GM12892 (cell line): ENCODE measurements around the gene CLP1. TPM values are rescaled to one million over a fixed set of nuclear protein-coding genes. Genes with fewer than 3 reads are reported as not detected.

Source experiments
- DNase-seq: peaks from one replicate; pipeline ENCODE4 v3.0.0; 2011; ENCODE audit not compliant: insufficient read length
- FAIRE-seq: peaks from 2 replicates; lab custom pipeline; 2011; peaks lifted over from hg19 to GRCh38; lab: Jason Lieb, UNC
- POLR2A ChIP-seq: IDR thresholded peaks from 2 replicates; pipeline ENCODE4 v1.6.1; 2011; ENCODE audit warnings: low read depth, low read length, control low read depth
- POLR2AphosphoS5 ChIP-seq: IDR thresholded peaks from 2 replicates; pipeline ENCODE4 v1.6.1; 2011; ENCODE audit warnings: low read depth, low read length, control low read depth
- TAF1 ChIP-seq: IDR thresholded peaks from 2 replicates; pipeline ENCODE4 v1.6.1; 2011; ENCODE audit warnings: low read depth, mild to moderate bottlenecking, control low read depth, low read length, borderline replicate concordance
- polyA plus RNA-seq: library from polyadenylated mRNA; unstranded; fragments of >200 nt; gene quantifications from one replicate; pipeline ENCODE4 v1.2.1, GENCODE V29; 2012; ENCODE audit warnings: missing spikeins, inconsistent platforms; ENCODE audit not compliant: missing spikeins

Gene CLP1
- 19.3 TPM for polyA plus RNA-seq

DNA sequence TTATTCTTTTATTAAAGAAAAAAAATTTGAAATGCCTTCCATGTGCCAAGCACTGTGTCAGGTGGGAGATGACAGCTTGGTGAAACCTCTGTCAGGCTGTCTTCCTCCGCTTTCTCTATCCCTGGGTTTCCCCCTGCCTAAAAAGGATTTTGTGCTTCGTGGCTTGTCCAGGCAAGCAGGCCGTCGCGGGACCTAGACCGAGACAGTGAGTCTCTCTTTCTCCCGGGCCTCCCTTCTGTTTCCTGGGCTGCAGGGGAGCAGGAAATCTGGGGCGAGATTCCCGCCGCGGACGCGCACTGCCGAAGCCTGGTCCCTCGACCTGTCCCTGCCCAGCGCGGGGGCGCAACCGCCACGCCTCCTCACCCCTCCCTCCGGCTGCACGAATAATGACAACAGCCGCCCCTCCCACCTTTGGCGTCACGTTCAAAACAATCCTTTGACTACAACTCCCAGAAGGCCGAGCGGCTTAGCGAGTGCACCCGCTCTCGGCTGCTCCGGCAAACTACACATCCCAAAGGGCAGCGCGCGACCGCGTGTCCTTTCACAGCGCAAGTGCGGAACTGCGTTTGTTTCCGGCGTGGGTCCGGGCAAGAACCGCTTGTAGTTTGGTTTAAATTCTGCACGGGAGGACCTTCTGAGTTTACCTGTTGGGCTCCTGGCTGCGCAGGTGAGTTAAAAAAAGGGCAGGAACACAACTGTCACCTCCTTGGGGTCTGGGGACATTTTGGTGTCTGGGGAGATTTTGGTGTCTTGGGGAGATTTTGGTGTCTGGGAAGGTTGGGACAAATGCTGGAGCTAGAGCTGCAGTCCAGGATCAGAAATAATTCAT lies at the start of gene CLP1:
Gene CLP1, plus strand, starts transcription at position 569 of the 829 bp plus-strand sequence. CDS start 1,715 bp downstream, outside the sequence.
- peak; percentile 100 for FAIRE-seq
- DNase-seq, result peak; percentile 90
- TF ChIP-seq TAF1 (no peak), POLR2A (peak; percentile 71), POLR2AphosphoS5 (peak; percentile 34; the same call in 1 of the 2 replicates)

DNA sequence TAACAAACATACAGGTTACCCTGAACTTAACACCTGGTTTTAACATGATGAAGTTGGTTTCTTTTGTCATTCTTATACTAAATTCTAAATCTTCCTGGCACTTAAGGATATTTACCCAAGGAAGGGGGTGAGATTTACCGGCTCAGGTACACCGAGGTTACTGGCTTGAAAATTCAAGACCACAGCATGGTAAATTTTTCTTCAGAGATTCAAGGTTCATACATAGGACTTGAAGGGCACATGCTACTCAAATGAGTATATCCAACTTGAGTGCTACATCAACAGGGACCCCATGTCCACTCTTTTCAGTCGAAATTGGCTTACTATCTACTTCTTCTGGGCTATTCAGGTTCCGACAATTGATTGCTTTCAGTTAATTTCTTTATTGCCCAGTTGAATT lies 47.4 kb upstream of the CLP1 start:
- no peak for TF ChIP-seq POLR2A
- no peak for TF ChIP-seq TAF1
- no peak for TF ChIP-seq POLR2AphosphoS5
- DNase-seq (no peak), FAIRE-seq (no peak)

GRCh38 chr11:57614234-57614772 lies 43.3 kb upstream of the CLP1 start:
- no peak for TF ChIP-seq TAF1
- no peak for TF ChIP-seq POLR2A
- no peak for DNase-seq
- no peak for FAIRE-seq

DNA sequence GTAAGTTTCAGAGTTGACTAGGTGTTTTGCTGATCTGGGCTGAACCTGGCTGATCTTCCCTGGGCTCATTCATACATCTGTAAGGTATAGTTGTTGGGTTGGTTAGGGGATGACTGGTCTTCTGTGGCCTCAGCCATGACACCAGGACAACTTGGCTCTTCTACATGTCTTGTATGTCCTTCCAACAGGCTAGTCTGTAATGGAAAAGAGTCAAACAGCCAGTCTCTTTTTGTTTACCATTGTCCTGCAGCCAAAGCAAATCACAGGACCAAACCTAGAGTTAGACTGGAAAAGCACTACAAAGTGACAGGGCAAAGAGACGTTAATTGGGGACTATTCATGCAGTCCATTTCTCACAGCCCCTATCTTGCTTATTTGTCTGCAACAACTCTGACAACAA lies 42.3 kb upstream of the CLP1 start:
- no peak for DNase-seq
- no peak for TF ChIP-seq TAF1
- TF ChIP-seq POLR2AphosphoS5, result no peak
- TF ChIP-seq POLR2A, result no peak
- no peak for FAIRE-seq

DNA sequence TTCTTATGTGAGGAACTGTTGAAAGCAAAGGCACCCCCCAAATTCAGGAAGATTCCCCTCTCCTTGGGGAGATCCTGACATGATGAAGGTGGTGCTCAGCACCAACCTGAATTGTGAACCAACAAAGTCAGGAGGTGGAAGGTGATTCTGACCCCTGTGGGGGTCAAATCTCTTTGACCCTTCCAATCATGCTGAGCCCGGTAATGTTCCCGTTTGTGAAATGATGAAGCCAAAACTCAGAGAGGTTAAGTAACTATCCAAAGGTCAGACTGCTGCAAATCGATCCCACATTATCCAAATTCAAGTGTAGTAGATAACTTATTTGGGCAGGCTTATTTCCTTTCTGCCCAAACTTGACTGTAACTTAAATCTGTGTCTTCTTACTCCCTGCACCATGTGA lies 41.0 kb upstream of the CLP1 start:
- no peak for DNase-seq
- TF ChIP-seq POLR2AphosphoS5 (no peak), POLR2A (no peak), TAF1 (no peak)
- FAIRE-seq, result no peak

GRCh38 chr11:57618438-57618837 lies 39.1 kb upstream of the CLP1 start:
- TF ChIP-seq TAF1 (no peak), POLR2AphosphoS5 (no peak), POLR2A (no peak)
- DNase-seq, result no peak
- FAIRE-seq, result no peak

GRCh38 chr11:57619331-57619730 lies 38.2 kb upstream of the CLP1 start:
- TF ChIP-seq POLR2AphosphoS5, result no peak
- no peak for TF ChIP-seq POLR2A
- TF ChIP-seq TAF1, result no peak
- DNase-seq, result no peak
- no peak for FAIRE-seq

GRCh38 chr11:57620467-57620866 lies 37.1 kb upstream of the CLP1 start:
- TF ChIP-seq TAF1 (no peak), POLR2A (no peak), POLR2AphosphoS5 (no peak)
- DNase-seq, result no peak
- FAIRE-seq, result no peak

- TF ChIP-seq POLR2AphosphoS5, result no peak
- no peak for TF ChIP-seq TAF1
- no peak for TF ChIP-seq POLR2A
- no peak for DNase-seq
- FAIRE-seq, result no peak
These were observed 35.3 kb upstream of the CLP1 start for GRCh38 chr11:57622263-57622662.

DNA sequence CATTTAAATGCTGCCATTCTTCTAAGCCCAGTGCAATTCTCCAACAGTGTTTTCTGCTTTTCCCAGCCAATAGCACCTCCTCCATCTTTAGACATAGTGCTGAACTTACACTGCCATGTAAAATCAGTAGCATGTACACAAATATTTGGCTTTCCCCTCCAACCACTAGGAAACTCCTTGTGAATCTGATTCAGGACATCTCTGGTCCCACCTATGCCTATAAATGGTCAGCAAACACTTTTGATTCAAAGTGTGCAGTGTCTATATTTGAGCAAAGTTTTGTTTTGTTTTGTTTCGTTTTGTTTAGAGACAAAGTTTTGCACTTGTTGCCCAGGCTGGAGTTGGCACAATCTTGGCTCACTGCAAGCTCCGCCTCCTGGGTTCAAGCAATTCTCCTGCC lies 32.7 kb upstream of the CLP1 start:
- FAIRE-seq, result no peak
- no peak for DNase-seq
- no peak for TF ChIP-seq POLR2A
- no peak for TF ChIP-seq TAF1
- no peak for TF ChIP-seq POLR2AphosphoS5

- FAIRE-seq (no peak), DNase-seq (no peak)
- TF ChIP-seq POLR2AphosphoS5 (no peak), TAF1 (no peak), POLR2A (no peak)
These were observed 30.7 kb upstream of the CLP1 start for GRCh38 chr11:57626895-57627294.

DNA sequence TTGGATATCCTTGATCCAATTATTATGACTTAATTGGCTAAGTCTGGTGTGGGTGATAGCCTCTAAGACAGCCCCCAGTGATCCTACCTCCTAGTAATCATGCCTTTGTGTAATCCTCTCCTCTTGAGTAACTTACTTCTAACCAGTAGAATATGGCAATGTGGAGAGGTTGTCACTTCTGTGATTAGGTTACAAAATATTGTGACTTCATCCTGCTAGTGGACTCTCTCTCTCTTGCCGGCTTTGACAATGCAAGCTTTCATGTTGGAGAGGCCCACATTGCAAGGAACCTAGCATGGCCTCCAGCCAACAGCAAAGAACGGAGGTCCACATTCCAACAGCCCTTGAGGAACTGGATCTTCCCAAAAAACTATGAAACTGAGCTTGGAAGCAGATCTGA lies 27.4 kb upstream of the CLP1 start:
- FAIRE-seq (no peak), DNase-seq (no peak)
- TF ChIP-seq TAF1, result no peak
- no peak for TF ChIP-seq POLR2A
- TF ChIP-seq POLR2AphosphoS5, result no peak
